Upper lobe of left lung (tissue), 4 donors: ENCODE data around the gene SGIP1.

Experiments used
- EP300 ChIP-seq, 4 donors: sonication (generic); formaldehyde crosslinking; IDR thresholded peaks; one replicate each; pipeline ENCODE4 v1.5.1; 2017; ENCODE audit warnings: antibody characterized with exemption in 4 of 4, control low read depth in 2 of 4
- POLR2A ChIP-seq, 4 donors: fragments of 450-650 bp; IDR thresholded peaks; one replicate each; pipeline ENCODE4 v1.5.1; 2016 to 2017; ENCODE audit warnings: antibody characterized with exemption in 4 of 4, mild to moderate bottlenecking in 2 of 4
- POLR2AphosphoS5 ChIP-seq, 2 donors: sonication (generic); formaldehyde crosslinking; IDR thresholded peaks; one replicate each; pipeline ENCODE4 v1.5.1; 2017; ENCODE audit warnings: antibody characterized with exemption in 2 of 2
- TF ChIP-seq, protein P1 (sequence below), 6 experiments: fragments of 450-650 bp in 4 of 6; fragments of 200-600 bp in 2 of 6; sonication (generic) in 2 of 6; IDR thresholded peaks; one replicate each; pipeline ENCODE4 v1.5.1; 2016 to 2019; ENCODE audit warnings: antibody characterized with exemption in 6 of 6

DNA sequence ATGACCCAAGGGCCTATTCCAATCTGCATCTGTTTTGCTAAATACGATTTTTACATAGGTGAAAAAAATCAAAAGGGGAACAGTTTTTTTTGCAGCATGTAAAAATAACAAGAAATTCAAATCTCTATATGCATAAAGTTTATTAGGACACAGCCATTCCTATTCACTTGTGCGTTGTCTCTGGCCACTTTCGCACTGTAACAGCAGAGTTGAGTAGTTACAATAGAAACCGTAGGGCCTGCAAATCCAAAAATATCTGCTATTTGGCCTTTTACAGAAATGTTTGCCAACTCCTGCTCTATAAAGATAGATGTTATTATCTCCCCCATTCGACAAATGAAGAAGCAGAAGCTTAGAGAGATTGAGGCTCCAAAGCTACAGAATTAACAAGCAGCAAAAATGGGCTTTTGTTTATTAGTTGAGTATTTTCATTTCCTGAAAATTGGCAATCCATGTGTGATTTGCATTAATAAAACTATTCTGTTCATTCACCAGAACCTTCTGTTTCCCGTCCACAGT lies 223.8 kb downstream of the SGIP1 start:
- TF ChIP-seq EP300 (IDR thresholded peaks at IDR 0.05) (no peak), POLR2A (IDR thresholded peaks at IDR 0.05) (no peak), POLR2AphosphoS5 (IDR thresholded peaks at IDR 0.05) (no peak)
- TF ChIP-seq, protein P1, sequence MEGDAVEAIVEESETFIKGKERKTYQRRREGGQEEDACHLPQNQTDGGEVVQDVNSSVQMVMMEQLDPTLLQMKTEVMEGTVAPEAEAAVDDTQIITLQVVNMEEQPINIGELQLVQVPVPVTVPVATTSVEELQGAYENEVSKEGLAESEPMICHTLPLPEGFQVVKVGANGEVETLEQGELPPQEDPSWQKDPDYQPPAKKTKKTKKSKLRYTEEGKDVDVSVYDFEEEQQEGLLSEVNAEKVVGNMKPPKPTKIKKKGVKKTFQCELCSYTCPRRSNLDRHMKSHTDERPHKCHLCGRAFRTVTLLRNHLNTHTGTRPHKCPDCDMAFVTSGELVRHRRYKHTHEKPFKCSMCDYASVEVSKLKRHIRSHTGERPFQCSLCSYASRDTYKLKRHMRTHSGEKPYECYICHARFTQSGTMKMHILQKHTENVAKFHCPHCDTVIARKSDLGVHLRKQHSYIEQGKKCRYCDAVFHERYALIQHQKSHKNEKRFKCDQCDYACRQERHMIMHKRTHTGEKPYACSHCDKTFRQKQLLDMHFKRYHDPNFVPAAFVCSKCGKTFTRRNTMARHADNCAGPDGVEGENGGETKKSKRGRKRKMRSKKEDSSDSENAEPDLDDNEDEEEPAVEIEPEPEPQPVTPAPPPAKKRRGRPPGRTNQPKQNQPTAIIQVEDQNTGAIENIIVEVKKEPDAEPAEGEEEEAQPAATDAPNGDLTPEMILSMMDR (IDR thresholded peaks at IDR 0.05), result no peak
